ENCODE results near the gene RPTOR. TPM values are rescaled to one million over a fixed set of nuclear protein-coding genes. Genes with fewer than 3 reads are reported as not detected.

The RPTOR gene
- total and polyA plus RNA-seq, 10 of the 15 experiments (the other 5 are each of a cell fraction or from before 2014, with no cell fraction given) = 0.18 to 32.1 (median 7.8) TPM

DNA sequence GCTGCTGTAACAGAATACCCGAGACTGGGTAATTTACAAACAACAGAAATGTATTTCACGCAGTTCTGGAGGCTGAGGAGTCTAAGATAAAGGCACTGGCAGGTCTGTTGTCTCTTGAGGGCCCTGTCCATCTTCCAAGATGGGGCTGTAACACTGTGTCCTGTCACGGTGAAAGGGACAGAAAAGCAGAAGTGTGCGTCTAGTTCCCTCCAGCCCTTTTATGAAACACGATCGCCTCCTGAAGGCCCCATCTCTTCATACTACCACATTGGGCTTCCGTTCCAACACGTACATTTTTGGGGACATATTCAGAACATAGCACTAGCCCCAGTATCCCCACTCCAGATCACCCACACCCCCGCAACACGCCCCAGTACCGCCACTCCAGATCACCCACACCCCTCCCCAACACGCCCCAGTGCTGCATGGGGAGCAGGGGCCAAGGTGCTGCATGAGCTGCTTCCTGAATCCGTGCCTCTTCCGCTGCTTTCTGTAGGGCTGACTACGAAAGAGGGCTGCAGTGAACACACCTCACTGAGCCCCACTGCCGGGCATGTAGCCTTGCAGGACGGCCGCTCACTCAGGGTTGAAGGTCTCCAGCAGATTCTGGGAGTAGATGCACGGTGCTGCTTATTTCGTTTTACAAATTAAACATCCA lies 91.9 kb downstream of the RPTOR start:
- no TSS peak for BruUV-seq (replicated peaks)
- H2AFZ ChIP-seq (ENCODE audit: control insufficient read depth, low read depth, low read length) = no peak overlapping the region
- RAD21 ChIA-PET (ENCODE audit: unreplicated experiment) = no interaction called here
- H3K27me3 ChIP-seq (replicated peaks in 1 of 2; ENCODE audit: control insufficient read depth in 2 of 2, insufficient read depth in 2 of 2, low read length in 1 of 2) = no peaks in the 10 kb centered on the region
- FAIRE-seq (no peak), ATAC-seq (no peak), DNase-seq (ENCODE audit: low read depth, low spot score) (no peak)
- no peak overlapping the region for H3K27ac ChIP-seq (ENCODE audit: control insufficient read depth, insufficient read depth)
- no peaks in the 10 kb centered on the region for H3K4me1 ChIP-seq (ENCODE audit: control insufficient read depth, insufficient read depth, low read length)
- H3K36me3 ChIP-seq (ENCODE audit: control insufficient read depth in 2 of 2, insufficient read depth in 2 of 2, low read length in 1 of 2) = peaks cover 0 to 4% of the 10 kb centered on the region in 2 experiments; a peak in 2 of 4 replicates
- SMC1A ChIA-PET (ENCODE audit: uncharacterized antibody, unreplicated experiment) = no interaction called here
- CTCF ChIA-PET = no interaction called here
- peaks cover 6% of the 10 kb centered on the region for H3K79me2 ChIP-seq (ENCODE audit: control insufficient read depth, insufficient read depth, low read length)
- no peak for TF ChIP-seq RBBP5 (conservative IDR thresholded peaks at IDR 0.05)
- no peak for TF ChIP-seq MYC (IDR thresholded peaks at IDR 0.05; ENCODE audit: insufficient read depth, insufficient read length, insufficient replicate concordance, low read length, severe bottlenecking)
- TF ChIP-seq SMAD5 (IDR thresholded peaks at IDR 0.05; ENCODE audit: low read depth) = no peak
- TF ChIP-seq, protein P1, sequence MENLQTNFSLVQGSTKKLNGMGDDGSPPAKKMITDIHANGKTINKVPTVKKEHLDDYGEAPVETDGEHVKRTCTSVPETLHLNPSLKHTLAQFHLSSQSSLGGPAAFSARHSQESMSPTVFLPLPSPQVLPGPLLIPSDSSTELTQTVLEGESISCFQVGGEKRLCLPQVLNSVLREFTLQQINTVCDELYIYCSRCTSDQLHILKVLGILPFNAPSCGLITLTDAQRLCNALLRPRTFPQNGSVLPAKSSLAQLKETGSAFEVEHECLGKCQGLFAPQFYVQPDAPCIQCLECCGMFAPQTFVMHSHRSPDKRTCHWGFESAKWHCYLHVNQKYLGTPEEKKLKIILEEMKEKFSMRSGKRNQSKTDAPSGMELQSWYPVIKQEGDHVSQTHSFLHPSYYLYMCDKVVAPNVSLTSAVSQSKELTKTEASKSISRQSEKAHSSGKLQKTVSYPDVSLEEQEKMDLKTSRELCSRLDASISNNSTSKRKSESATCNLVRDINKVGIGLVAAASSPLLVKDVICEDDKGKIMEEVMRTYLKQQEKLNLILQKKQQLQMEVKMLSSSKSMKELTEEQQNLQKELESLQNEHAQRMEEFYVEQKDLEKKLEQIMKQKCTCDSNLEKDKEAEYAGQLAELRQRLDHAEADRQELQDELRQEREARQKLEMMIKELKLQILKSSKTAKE (IDR thresholded peaks at IDR 0.05; ENCODE audit: low read depth, poor library complexity, severe bottlenecking) = no peak
- no peak for TF ChIP-seq EED (IDR thresholded peaks at IDR 0.05; ENCODE audit: low read depth)
- no peak for TF ChIP-seq MYB (IDR thresholded peaks at IDR 0.05; ENCODE audit: borderline replicate concordance, low read depth, low read length)
- TF ChIP-seq NBN (IDR thresholded peaks at IDR 0.05) = no peak
- no peak for TF ChIP-seq KDM1A (IDR thresholded peaks at IDR 0.05; ENCODE audit: borderline replicate concordance)
- no peak for TF ChIP-seq SREBF1 (IDR thresholded peaks at IDR 0.05; ENCODE audit: low read length)
- no peak for TF ChIP-seq NFYA (IDR thresholded peaks at IDR 0.05; ENCODE audit: borderline replicate concordance, low read depth, low read length)
- TF ChIP-seq ZNF207 (IDR thresholded peaks at IDR 0.05; ENCODE audit: borderline replicate concordance) = no peak
- no peak for TF ChIP-seq ZNF24 (IDR thresholded peaks at IDR 0.05)
- TF ChIP-seq, protein P2, sequence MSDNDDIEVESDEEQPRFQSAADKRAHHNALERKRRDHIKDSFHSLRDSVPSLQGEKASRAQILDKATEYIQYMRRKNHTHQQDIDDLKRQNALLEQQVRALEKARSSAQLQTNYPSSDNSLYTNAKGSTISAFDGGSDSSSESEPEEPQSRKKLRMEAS (IDR thresholded peaks at IDR 0.05; ENCODE audit: low read depth, low read length) = no peak
- TF ChIP-seq FOXM1 (IDR thresholded peaks at IDR 0.05; ENCODE audit: low read depth, low read length) = no peak
- H3K9me3 ChIP-seq (replicated peaks; ENCODE audit: control insufficient read depth, insufficient read depth, low read length) = no peaks in the 10 kb centered on the region; the same call in 2 of the 3 replicates
- POLR2A ChIA-PET = no interaction called here
- in situ Hi-C loops (cut with MboI) (no loop called here), intact Hi-C loops (cut with micrococcal nuclease; ENCODE audit: unreplicated experiment) (no loop called here)
- H3K4me3 ChIP-seq = no peak overlapping the region
- H3K9ac ChIP-seq (ENCODE audit: control insufficient read depth, insufficient read depth, low read length) = no peak overlapping the region
- no peaks in the 10 kb centered on the region for H4K20me1 ChIP-seq (ENCODE audit: control insufficient read depth, insufficient read depth)
- 89% methylated on average over 20 of the region's 20 CpGs for WGBS (ENCODE audit: insufficient coverage, insufficient replicate concordance, low lambda C conversion rate, missing lambda C conversion rate)
- no peak overlapping the region for H3K4me2 ChIP-seq (ENCODE audit: control insufficient read depth, insufficient read depth)
